Activated CD4-positive, alpha-beta T cell treated with anti-CD3 and anti-CD28 coated beads, Interleukin-2, Interleukin-6, amounts not matched to agents 100 ng/mL and 50 ng/mL, durations not matched to agents 16 hours and 8 hours (primary cell): ENCODE results near the gene FCGR1A.
"Not testable (repeated sequence)": the region's sequence is repeated elsewhere in the genome, so short reads cannot be mapped to it uniquely, and the experiment has no call there.

Experiments used
- DNase-seq: peaks from one replicate; pipeline ENCODE4 v3.0.0-alpha.2; 2020

The FCGR1A gene

GRCh38 chr1:149782600-149782999, at the start of gene FCGR1A:
TSS of gene FCGR1A (plus strand) at chr1:149782694. CDS start at chr1:149782744, 50 bp downstream.
- DNase-seq = not testable (repeated sequence)

DNA sequence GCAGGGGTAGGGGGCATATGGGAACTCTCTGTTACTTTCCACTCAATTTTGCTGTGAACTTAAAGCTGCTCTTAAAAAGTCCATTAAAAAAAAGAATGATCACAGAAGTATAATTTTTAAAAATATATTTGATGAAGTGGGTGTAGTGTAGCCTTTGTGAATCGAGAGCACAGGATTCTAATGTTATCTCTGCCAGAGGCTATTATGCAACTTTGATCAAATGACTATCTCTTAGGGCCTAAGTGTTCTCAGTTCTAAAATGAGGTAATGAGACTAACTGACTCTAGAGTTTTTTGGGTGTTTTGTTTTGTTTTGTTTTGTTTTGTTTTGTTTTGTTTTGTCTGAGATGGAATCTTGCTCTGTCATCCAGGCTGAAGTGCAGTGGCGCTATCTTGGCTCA, 49.7 kb upstream of the FCGR1A start:
- DNase-seq = not testable (repeated sequence)

GRCh38 chr1:149734692-149735091, 47.8 kb upstream of the FCGR1A start:
- DNase-seq = not testable (repeated sequence)

DNA sequence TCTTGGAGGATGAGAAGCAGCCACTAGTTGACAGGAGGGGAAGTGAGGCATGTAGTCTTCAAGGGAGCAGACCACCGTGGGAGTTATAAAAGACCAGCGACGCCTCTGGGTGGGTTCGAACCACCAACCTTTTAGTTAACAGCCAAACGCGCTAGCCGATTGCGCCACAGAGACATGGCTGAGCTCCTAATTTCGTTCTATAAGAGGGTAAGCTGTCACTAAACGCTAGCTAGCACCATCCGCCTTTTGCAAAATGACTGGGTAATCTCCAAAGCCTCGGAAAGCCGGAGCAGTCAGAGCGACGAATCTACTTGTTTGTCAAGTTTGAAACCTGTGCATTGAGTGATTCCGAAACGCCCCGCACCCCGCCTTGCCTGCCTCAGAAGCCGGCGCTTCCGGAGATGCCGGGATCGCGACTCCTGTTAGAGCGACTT, 42.3 kb upstream of the FCGR1A start:
- DNase-seq = peak; percentile 84

GRCh38 chr1:149740590-149741230, 41.8 kb upstream of the FCGR1A start:
- not testable (repeated sequence) for DNase-seq

DNA sequence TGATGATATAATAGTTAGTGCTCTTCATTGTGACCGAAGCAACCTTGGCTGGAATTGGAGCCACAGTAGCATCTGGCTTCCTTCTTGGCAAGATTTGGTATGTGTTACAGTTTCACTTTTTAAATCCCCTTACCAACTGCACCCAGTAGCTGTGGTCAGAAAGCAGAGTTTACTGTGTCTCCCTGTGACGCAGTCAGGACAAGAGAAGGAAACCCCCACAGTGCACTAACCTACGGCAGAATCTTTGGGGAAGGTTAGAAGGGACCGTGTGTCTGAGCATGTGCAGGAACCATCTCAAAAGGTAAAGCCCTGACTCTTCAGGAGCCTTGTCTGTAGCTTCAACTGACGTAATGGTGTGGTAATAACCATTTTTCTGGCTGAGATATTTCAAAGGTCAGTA, 40.6 kb upstream of the FCGR1A start:
- DNase-seq = not testable (repeated sequence)

DNA sequence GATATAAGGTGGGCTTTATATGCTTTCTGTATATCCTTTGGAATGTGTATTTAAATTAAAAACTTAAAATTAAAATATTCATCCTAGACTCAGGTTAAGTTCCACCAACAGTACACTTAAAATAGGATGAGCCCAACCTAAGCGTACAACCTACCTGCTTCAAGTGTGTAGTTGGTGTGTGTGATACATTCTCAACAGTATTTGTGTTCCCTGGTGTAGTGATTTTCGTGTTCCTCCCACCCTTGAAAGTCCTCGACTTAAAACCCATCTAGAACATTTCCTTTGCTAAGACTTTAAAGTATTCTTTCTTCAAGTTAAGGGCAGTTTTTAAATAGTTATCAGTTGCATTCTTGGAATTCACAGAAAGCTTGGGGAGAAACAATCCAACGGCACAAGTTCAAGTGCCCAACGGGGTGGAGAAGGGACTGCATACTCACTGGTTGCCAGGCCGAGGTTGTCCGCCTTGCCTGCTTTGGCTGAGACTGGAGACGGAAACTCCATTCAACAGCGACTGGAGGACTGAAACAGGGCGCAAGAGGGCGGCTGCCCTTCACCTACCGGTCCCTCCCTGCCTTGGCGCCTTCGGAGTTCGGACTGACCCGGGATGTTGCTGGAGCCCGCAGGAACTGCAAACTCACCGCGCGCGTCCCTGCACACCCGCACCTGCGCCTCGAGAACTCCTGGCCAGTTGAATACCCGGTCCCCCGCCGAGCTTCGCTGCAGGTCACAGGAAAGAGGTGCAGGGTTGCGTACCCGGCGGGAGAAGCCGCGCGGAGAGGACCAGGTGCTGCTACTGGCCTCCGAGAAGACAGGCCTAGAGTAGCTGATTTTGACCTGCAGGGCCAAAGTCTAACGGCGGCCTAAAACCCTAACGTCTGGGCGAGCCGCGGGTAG, 35.8 kb upstream of the FCGR1A start:
- DNase-seq = not testable (repeated sequence)

DNA sequence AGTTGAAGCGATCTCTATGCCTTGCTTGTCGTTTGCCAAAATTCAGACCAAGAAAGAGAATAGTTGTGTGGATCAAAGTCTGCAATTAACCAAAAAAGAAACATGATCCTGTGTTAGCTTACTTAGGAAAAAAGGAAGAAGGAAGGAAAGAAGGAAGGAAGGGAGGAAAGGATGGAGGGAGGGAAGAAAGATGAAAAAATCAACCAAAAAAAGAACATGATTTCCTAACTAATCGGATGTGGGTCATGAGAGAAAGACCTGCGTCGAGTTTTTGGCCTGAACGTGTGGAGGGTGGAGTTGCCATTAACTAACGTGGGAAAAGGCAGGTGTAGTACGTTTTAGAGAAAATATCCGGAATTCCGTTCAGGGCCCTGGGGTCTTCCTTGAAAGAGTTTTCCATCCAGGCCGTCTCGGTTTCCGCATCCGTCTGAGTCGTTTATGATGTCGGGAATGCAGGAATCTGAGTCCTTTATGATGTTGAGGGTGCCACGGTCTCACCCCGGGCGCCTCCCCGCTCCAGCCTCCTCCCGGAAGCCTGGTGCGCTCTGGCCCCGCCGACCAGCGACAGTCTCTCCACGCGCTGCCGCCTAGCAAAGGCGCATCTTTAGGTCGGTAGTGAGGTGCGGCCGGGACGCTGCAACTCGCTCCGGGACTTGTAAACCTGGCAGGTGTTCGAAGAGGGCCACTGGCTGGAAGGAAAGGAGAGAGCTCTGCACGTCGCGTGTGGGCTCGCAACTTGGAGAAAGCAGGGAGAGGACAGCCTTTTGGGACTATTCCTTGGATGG, 34.9 kb upstream of the FCGR1A start:
- DNase-seq = not testable (repeated sequence)

DNA sequence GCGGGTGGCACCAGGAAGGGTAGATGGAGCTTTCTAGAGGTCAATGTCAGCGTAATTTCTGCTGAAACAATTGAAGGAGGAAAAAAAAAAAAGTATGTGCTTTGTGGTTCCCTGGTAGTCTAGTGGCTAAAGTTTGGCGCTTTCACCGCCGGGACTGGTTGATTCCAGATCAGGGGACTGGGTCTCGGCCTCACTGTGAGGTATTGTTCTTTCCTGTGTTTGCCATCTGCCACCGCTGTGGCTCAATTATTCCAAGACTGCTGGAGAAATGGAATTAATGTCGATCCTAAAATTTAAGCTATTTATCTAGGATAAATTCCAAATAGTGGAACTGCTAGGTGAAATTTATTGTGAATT, 34.4 kb upstream of the FCGR1A start:
- not testable (repeated sequence) for DNase-seq

DNA sequence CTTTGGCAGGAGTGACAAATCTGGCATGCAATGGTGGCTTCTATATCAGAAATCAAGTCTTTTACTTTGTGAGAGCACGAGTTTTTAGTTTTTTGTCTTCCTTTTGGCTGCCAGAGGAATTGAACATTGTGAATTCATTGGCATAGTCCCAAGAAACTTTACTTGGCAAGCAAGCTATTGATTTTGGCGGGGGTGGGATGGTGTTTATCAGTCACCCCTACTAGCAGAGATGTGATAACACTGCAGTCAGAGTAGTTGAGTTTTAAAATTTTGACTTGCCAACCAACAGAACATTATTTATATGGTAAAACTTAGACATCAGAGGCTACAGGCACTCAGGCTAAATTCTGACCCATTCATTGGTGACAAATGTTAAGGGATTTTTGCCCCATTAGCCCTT, 31.9 kb upstream of the FCGR1A start:
- DNase-seq = not testable (repeated sequence)

- DNase-seq = not testable (repeated sequence)
These were observed 30.3 kb upstream of the FCGR1A start for GRCh38 chr1:149752186-149752585.

DNA sequence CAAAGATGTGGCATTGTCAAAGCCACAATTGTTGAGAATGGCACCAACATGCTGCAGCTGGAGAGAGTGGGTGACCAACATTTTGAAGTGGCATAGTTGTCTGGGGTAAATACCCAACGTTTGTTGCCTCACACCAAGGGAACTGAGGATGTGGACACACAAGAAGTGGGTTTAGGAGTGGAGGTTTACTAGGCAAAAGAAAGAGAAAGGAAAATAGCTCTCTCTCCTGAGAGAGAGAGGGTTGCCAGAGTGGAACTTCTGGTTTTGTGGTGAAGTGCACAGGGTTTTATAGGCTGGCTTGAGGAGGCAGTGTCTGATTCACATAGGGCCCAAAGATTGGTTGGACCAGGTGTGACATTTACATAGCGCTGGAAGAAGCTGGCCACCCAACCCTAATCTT, 29.0 kb upstream of the FCGR1A start:
- DNase-seq = not testable (repeated sequence)

DNA sequence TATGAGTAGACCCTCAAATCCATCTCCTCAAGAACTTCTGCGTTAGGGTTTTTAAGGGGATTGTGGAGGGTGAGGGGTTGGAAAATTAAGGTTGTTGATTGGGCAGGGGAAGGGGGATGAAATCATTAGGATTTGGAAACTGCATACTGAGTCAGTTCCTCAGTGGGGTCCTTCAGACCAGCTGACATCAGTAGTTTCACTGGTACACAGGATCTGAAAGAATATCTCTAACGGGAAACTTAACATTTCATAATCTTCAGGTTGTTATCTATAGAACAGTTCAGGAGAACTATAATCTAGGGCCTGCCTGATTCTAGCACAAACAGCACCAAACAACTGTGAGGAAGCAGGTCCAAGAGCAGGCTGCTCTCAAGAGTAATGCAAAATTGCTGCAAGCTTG, 27.2 kb upstream of the FCGR1A start:
- not testable (repeated sequence) for DNase-seq

DNA sequence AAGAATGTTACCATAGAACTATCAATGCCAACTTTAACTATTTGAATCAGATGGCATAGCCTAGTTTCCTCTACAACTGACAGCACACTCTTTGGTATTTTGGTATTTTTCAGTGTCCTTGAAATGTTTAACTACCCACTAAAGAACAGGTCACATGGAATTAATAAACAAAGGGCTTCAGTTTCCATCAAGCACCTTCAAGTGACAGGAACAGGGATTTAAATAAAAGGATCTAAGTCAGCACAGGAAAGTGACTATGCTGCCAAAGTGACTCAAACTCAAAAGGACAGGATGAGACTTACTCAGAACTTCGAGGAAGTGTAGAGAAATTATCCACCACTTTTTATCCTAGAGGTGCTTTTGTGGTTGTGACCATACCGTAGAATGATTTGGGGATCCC, 20.2 kb upstream of the FCGR1A start:
- DNase-seq = peak; percentile 11

DNA sequence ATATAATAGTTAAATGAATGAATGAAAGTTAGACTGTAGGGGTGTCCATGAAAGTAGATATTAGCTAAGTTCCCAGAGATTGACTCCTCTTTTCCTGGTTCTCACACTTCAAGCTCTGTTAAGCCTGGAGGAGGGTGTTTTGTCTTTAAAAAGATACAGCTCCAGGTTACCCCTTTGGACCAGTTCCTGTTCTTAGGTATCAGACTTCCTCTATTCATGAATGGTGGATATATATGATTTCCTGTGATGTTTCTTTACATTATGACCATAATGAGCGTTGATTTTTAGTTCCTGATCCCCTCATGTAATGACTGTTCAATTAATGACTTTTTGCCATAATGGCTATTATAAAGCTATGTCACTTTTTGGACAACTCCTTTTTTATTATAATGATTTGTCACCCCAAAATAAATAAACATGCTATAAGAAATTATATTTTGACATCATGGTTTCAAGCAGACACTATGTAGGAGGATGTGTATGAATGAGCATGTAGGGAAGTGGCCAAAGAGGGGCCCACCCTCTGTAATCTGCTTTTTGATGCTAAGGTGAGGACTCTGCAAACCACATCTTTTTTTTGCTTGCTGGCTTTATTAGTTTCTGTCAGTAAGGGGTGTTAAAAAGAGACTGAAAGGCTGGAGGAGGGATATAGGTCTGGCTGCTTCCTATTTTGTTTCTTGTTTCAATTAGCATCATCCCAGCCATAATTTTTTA, 18.2 kb upstream of the FCGR1A start:
- DNase-seq = not testable (repeated sequence)

GRCh38 chr1:149766241-149766640, 16.3 kb upstream of the FCGR1A start:
- DNase-seq = not testable (repeated sequence)

DNA sequence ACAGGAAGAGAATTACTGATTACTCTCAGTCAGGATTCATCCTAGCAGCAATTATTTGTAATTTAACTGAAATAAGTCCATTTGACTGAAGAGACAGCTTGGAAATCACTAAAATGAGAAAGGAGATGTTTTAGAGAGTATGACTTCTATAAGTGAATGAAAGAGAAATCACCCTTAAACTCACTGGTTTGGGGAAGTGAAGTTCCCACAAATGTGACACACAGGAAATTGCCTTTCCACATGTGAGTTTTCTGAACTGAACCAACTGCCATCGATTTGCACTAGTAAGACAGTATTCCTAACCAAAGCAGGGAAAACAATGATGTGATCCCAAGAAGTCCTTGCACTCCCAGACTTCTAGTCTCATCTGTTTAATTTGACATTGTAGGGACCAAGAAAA, 13.3 kb upstream of the FCGR1A start:
- not testable (repeated sequence) for DNase-seq

DNA sequence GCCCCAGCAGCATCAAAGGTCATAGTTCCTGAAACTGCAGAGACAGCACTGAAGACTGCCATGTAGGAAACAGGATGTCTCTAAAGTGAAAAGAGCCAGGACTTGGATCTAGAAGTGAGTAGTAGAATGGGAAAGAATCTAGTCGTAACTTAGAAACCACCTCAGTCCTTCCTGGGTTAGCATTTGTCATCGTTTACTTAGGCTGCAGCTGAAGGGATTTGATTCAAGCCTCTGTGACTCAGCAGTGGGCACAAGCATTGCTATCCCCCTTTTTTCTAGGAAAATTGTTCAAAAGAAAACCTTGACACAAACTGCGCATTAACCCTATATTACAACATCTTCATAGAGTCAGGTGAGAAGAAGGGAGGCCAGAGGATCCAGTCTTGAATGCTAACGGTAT, 11.8 kb upstream of the FCGR1A start:
- peak; percentile 41 for DNase-seq

- DNase-seq = not testable (repeated sequence)
These were observed 10.7 kb upstream of the FCGR1A start for GRCh38 chr1:149771653-149772425.

DNA sequence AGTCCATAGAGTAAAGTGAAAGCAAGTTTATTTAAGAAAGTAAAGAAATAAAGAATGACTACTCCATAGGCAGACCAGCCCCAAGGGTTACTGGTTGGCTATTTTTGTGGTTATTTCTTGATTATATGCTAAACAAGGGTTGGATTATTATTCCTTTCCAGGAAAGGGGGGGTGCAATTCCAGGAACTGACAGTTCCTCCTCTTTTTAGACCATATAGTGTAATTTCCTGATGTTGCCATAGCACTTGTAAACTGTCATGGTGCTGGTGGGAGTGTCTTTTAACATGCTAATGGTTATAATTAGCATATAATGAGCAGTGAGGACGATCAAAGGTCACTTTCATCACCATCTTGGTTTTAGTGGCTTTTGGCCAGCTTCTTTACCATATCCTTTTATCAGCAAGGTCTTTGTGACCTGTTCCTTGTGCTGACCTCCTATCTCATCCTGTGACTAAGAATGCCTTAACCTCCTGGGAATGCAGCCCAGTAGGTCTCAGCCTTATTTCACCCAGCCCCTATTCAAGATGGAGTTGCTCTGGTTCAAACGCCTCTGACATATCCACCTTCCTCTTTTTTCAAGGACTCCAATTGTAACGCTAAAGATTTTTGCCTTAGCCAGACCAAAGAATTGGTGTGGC, 6.9 kb upstream of the FCGR1A start:
- peak; percentile 39 for DNase-seq

GRCh38 chr1:149777084-149777483, 5.4 kb upstream of the FCGR1A start:
- DNase-seq = not testable (repeated sequence)
